Heart left ventricle (tissue), 16 donors: ENCODE measurements around the gene SLC27A2. TPM values are rescaled to one million over a fixed set of nuclear protein-coding genes. Genes with fewer than 3 reads are reported as not detected.

Experiments used
- ATAC-seq, 4 donors: fragments of 200-7000 bp; cut with Tn5 transposase; one replicate each; pipeline ENCODE4 v1.9.1; 2020 to 2022; ENCODE audit warnings: moderate library complexity in 4 of 4, mild to moderate bottlenecking in 3 of 4, moderate number of reproducible peaks in 1 of 4
- DNase-seq, 5 donors: peaks; one replicate each; pipeline ENCODE4 v3.0.0-alpha.2; 2020
- H3K27ac ChIP-seq, 12 donors: fragments of 200-600 bp; sonication (generic) in 4 of 12; one replicate each; pipeline versions ENCODE4 v1.5.0 to v1.8.0; 2016 to 2022; ENCODE audit warnings: mild to moderate bottlenecking in 2 of 12
- H3K27me3 ChIP-seq, 9 donors: fragments of 200-600 bp; sonication (generic) in 2 of 9; one replicate each; pipeline versions ENCODE4 v1.5.1 to v1.8.0; 2016 to 2022; ENCODE audit warnings: mild to moderate bottlenecking in 3 of 9
- H3K36me3 ChIP-seq, 9 donors: fragments of 200-600 bp; sonication (generic) in 2 of 9; one replicate each; pipeline versions ENCODE4 v1.5.0 to v1.8.0; 2018 to 2022; ENCODE audit warnings: mild to moderate bottlenecking in 2 of 9
- H3K4me1 ChIP-seq, 12 donors: fragments of 200-600 bp; sonication (generic) in 4 of 12; one replicate each; pipeline versions ENCODE4 v1.5.0 to v1.8.0; 2016 to 2022; ENCODE audit warnings: mild to moderate bottlenecking in 3 of 12
- H3K4me3 ChIP-seq, 12 donors: fragments of 200-600 bp; sonication (generic) in 4 of 12; one replicate each; pipeline versions ENCODE4 v1.5.0 to v1.8.0; 2017 to 2022; ENCODE audit warnings: mild to moderate bottlenecking in 9 of 12, moderate library complexity in 4 of 12
- H3K9me3 ChIP-seq, 12 donors: fragments of 200-600 bp; sonication (generic) in 4 of 12; one replicate each; pipeline versions ENCODE4 v1.5.0 to v1.8.0; 2016 to 2022; ENCODE audit warnings: mild to moderate bottlenecking in 1 of 12
- POLR2A ChIP-seq, 2 donors: fragments of 450-650 bp; IDR thresholded peaks; one replicate each; pipeline ENCODE4 v1.6.1; 2017; ENCODE audit warnings: antibody characterized with exemption in 2 of 2, mild to moderate bottlenecking in 2 of 2, moderate library complexity in 2 of 2
- WGBS, 4 donors: extraction: QIAGEN DNeasy Blood & Tissue Kit in 2 of 4; methylation state at CpG; one replicate each; pipeline versions ENCODE4 v1.1.5 to v1.1.7; 2013 to 2018; 5-methylcytosine and 5-hydroxymethylcytosine counted together
- intact Hi-C, 10 donors: fragments of 100-400 bp; cut with DNase I; formaldehyde crosslinking; loops; one replicate each; pipeline versions ENCODE4 v1.11.1 to v1.14.2; 2022
- polyA plus RNA-seq, 2 donors: library from polyadenylated mRNA; stranded (reverse); fragments of 200-250 nt; gene quantifications; one replicate each; pipeline ENCODE4 v1.2.3, GENCODE V29; 2013
- total RNA-seq, 9 donors: library from RNA; depleted of rRNA in 2 of 9; stranded (reverse); fragments of >200 nt in 2 of 9; fragmentation: NEBNext Ultra II Directional in 3 of 9; extraction: Animal tissue kit (Norgen Biotek cat#: 25700) in 3 of 9; gene quantifications; one replicate each; pipeline versions ENCODE4 v1.1.0 to v1.2.4, GENCODE V29; 2016 to 2023
- TF ChIP-seq, protein P1 (sequence below), 12 donors: fragments of 200-600 bp; sonication (generic) in 4 of 12; IDR thresholded peaks; one replicate each; pipeline versions ENCODE4 v1.5.0 to v1.8.0; 2018 to 2022; ENCODE audit warnings: antibody characterized with exemption in 12 of 12, mild to moderate bottlenecking in 5 of 12
- donor health status: ischemic (EF 13 %, LVEDD 7.1; RV severe dilation, severe dysfunction).
- donor health status: healthy with polysubstance abuse.
- donor health status: DM: no; HTN: yes; CAD: no.
- donor health status: DM: no; HTN: no; CAD: no.
- donor health status: ischemic (EF 25% LVEDD 6.9; RV normal size, moderate dysfunction).
- donor health status: ischemic (EF 25% LVEDD 5.7; RV mildly dilated, moderate dysfunction).
- donor health status: healthy.
- donor health status: DM: yes; HTN: yes; CAD: no.
- donor health status: ischemic (EF 35%, LVEDD 5.7; RV mildly dilated, moderate dysfunction).
- donor health status: nonischemic (EF 11% LVEDD 7.7; RV severe dilation, severe dysfunction).
- donor health status: DM: yes; HTN: yes; CAD: no.
- donor health status: PGD.
- donor health status: ischemic (EF 29% LVEDD 5.4; RV normal size, mild dysfunction).
- donor health status: nonischemic (EF 23%, LVEDD 6.1; RV moderate dilation, normal function).

Gene SLC27A2
- total and polyA plus RNA-seq, 11 donors, result 0.04 to 0.29 (median 0.12) TPM; not detected in 8

DNA sequence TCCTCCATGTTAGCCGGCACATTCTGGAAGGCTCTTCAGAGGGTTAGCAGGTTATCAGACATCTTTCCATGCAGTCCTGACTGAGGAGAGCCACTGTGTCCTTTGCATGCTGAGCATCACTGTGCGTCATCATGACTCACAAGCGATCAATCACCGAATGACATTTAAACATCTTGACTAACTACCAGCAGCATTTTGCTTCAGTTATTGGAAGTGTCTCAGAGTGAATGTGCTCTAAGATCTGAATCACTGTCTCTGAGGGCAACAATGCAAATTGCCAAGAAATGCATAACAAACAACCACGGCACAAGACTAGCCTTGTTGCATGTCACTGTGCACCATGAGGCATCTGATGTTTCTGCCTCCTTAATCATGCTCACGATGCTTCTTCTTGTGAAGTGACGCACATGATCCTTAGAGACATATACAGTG, 44.6 kb upstream of the SLC27A2 start:
- ATAC-seq, result no peak
- 81 to 90% (median 86%) methylated on average over 7 of the region's 7 CpGs for WGBS, 4 donors
- intact Hi-C loops, result no loop called here
- Histone ChIP-seq H3K4me3 (no peak overlapping the region), H3K27ac (no peak overlapping the region), H3K27me3 (no peaks in the 10 kb centered on the region), H3K9me3 (peaks cover 0 to 4% (median 0%) of the 10 kb centered on the region in 12 donors), H3K36me3 (no peaks in the 10 kb centered on the region), H3K4me1 (peaks cover 0 to 32% (median 0%) of the 10 kb centered on the region in 12 donors)
- no peak for TF ChIP-seq POLR2A (IDR thresholded peaks at IDR 0.05)
- TF ChIP-seq, protein P1, sequence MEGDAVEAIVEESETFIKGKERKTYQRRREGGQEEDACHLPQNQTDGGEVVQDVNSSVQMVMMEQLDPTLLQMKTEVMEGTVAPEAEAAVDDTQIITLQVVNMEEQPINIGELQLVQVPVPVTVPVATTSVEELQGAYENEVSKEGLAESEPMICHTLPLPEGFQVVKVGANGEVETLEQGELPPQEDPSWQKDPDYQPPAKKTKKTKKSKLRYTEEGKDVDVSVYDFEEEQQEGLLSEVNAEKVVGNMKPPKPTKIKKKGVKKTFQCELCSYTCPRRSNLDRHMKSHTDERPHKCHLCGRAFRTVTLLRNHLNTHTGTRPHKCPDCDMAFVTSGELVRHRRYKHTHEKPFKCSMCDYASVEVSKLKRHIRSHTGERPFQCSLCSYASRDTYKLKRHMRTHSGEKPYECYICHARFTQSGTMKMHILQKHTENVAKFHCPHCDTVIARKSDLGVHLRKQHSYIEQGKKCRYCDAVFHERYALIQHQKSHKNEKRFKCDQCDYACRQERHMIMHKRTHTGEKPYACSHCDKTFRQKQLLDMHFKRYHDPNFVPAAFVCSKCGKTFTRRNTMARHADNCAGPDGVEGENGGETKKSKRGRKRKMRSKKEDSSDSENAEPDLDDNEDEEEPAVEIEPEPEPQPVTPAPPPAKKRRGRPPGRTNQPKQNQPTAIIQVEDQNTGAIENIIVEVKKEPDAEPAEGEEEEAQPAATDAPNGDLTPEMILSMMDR (IDR thresholded peaks at IDR 0.05), result no peak
- DNase-seq, result no peak

DNA sequence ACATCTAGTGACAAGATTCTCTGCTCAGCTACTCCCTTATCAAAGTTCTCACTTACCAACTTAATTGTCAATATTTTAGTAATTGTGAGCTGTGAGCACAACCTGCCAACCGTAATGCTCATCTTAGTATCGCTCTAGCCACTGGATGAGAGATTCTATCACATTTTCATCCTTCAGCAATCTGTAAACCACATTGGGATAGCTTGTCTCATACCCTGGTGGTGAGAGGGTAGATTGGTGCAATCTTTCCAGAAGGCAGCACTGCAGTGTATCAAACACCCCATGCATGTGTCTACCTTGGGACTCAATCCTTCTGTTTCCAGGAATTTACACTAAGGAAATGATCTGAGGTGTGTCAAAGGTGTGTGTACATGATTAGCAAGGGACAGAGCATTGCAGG, 44.1 kb upstream of the SLC27A2 start:
- 87 to 96% (median 90%) methylated on average over 2 of the region's 2 CpGs for WGBS, 4 donors
- Histone ChIP-seq H3K27me3 (no peaks in the 10 kb centered on the region), H3K4me3 (no peak overlapping the region), H3K4me1 (peaks cover 0 to 32% (median 0%) of the 10 kb centered on the region in 12 donors), H3K9me3 (no peaks in the 10 kb centered on the region), H3K27ac (no peak overlapping the region), H3K36me3 (no peaks in the 10 kb centered on the region)
- TF ChIP-seq, protein P1 (IDR thresholded peaks at IDR 0.05), result no peak
- TF ChIP-seq POLR2A (IDR thresholded peaks at IDR 0.05), result no peak
- intact Hi-C loops, result no loop called here
- no peak for DNase-seq
- no peak for ATAC-seq

DNA sequence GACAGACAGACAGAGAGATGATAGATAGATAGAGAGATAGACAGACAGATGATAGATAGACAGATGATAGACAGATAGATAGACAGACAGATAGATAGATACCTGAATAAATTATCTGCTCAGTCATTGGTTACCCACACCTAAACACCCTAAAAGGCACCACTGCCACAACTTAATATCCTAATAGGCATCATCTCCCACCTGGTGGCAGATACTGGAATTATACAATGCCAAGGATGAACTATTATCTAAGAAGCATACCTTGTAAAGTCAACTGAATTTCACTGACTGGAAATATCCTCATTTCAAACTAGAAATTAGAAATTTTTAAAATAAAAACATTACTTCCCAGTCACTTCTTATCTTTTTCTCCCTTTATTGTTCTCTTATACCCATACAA, 43.6 kb upstream of the SLC27A2 start:
- Histone ChIP-seq H3K27me3 (no peaks in the 10 kb centered on the region), H3K9me3 (no peaks in the 10 kb centered on the region), H3K27ac (no peak overlapping the region), H3K4me3 (no peak overlapping the region), H3K4me1 (peaks cover 0 to 28% (median 0%) of the 10 kb centered on the region in 12 donors), H3K36me3 (no peaks in the 10 kb centered on the region)
- intact Hi-C loops, result no loop called here
- no peak for ATAC-seq
- TF ChIP-seq, protein P1 (IDR thresholded peaks at IDR 0.05), result no peak
- no peak for TF ChIP-seq POLR2A (IDR thresholded peaks at IDR 0.05)
- no peak for DNase-seq

DNA sequence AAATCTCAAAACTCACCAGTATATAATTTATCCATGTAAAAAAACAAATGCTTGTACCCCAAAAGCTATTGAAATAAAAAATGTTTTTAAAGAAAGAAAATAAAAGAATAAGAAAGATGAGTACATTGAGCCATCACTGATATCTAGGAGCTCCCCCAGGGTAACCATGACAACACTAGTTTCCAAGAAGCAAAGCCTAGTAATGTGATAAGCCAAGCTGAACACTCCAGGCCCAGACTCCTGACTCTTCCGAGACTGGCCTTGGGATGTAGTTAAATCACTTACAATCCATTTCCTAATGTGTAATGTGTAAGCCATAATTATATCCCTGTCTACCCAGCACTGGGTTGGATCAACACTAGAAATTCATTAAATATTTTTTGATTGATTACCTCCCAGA, 41.9 kb upstream of the SLC27A2 start:
- Histone ChIP-seq H3K4me1 (peaks cover 0 to 11% (median 0%) of the 10 kb centered on the region in 12 donors), H3K27ac (no peak overlapping the region), H3K9me3 (no peaks in the 10 kb centered on the region), H3K36me3 (no peaks in the 10 kb centered on the region), H3K4me3 (no peak overlapping the region), H3K27me3 (no peaks in the 10 kb centered on the region)
- no peak for DNase-seq
- ATAC-seq, result no peak
- intact Hi-C loops, result loop anchor here in 8 of 10 donors (5.0 to 10.0 kb wide), 5 partner anchors 895 to 1785 kb away; no protein-coding TSS in a partner anchor
- WGBS, 4 donors, result 0 to 4% (median 0%) methylated on average over 1 of the region's 1 CpG
- no peak for TF ChIP-seq POLR2A (IDR thresholded peaks at IDR 0.05)
- TF ChIP-seq, protein P1 (IDR thresholded peaks at IDR 0.05), result no peak
